HAP-1 (cell line): ENCODE data around the gene SOCS3.
A peak's percentile ranks its signal among the peaks of the same experiment; 100 is the strongest.
"Not testable (repeated sequence)": the region's sequence is repeated elsewhere in the genome, so short reads cannot be mapped to it uniquely, and the experiment has no call there.

ENCODE experiments used
- DNase-seq, 2 experiments: peaks; one replicate each; pipeline ENCODE4 v3.0.0-alpha.2; 2016 to 2020; ENCODE audit warnings: low spot score in 2 of 2
- H3K27me3 ChIP-seq: fragments of 250-450 bp; sonication (Bioruptor Pico); 2 replicates; pipeline ENCODE4 v1.5.1; 2020; ENCODE audit warnings: low read depth, mild to moderate bottlenecking, moderate library complexity
- H3K36me3 ChIP-seq: fragments of 250-450 bp; sonication (Bioruptor Pico); replicated peaks from 2 replicates; pipeline ENCODE4 v1.5.1; 2020; ENCODE audit warnings: mild to moderate bottlenecking
- H3K4me1 ChIP-seq: fragments of 250-450 bp; sonication (Bioruptor Pico); 2 replicates; pipeline ENCODE4 v1.5.1; 2020; ENCODE audit warnings: mild to moderate bottlenecking
- H3K4me3 ChIP-seq: fragments of 250-450 bp; sonication (Bioruptor Pico); 2 replicates; pipeline ENCODE4 v1.5.1; 2020; ENCODE audit warnings: mild to moderate bottlenecking, moderate library complexity
- H3K9me3 ChIP-seq: fragments of 250-450 bp; sonication (Bioruptor Pico); 2 replicates; pipeline ENCODE4 v1.5.1; 2020; ENCODE audit warnings: mild to moderate bottlenecking, moderate library complexity
- in situ Hi-C: fragments of 300-500 bp; cut with MboI; formaldehyde crosslinking; loops from 3 replicates; pipeline ENCODE4 v1.14.3; 2020; ENCODE audit warnings: low sequenced_read_pairs, inconsistent platforms, mixed read lengths

Gene SOCS3

DNA sequence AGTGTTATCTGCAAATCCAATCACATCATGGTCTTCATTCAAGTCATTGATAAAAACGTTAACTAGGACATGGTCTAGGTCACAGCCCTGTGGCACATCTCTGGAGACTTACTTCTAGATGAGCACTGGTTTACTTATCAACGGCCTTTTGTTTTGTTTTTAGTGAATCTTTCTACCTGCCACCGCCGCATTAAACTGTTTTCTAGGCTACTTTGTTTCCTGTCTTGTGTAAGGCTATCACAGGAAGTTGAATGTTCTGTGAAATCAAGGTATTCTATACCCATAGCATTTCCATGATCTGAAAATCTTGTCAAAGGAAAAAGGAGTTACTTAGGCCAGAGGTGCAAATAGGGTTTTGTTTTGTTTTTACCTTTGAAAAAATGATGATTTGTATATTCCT is 26.9 kb downstream of the SOCS3 start:
- Histone ChIP-seq H3K4me1 (no peaks in the 10 kb centered on the region), H3K36me3 (no peaks in the 10 kb centered on the region), H3K27me3 (no peaks in the 10 kb centered on the region), H3K4me3 (no peak overlapping the region), H3K9me3 (no peaks in the 10 kb centered on the region)
- DNase-seq, result no peak
- in situ Hi-C loops, result no loop called here

DNA sequence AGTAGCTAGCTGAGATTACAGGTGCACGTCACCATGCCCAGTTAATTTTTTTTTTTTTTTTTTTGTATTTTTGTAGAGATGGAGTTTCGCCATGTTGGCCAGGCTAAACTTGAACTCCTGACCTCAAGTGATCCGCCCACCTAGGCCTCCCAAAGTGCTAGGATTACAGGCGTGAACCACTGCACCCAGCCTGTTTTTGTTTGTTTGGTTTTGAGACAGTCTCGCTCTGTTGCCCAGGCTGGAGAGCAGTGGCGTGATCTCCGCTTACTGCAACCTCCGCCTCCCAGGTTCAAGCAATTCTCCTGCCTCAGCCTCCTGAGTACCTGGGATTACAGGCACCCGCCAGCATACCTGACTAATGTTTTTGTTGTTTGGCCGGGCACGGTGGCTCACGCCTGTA is 28.5 kb downstream of the SOCS3 start:
- H3K9me3 ChIP-seq, in situ Hi-C loops, H3K27me3 ChIP-seq, H3K4me3 ChIP-seq, H3K4me1 ChIP-seq, H3K36me3 ChIP-seq, DNase-seq: not testable (repeated sequence)

DNA sequence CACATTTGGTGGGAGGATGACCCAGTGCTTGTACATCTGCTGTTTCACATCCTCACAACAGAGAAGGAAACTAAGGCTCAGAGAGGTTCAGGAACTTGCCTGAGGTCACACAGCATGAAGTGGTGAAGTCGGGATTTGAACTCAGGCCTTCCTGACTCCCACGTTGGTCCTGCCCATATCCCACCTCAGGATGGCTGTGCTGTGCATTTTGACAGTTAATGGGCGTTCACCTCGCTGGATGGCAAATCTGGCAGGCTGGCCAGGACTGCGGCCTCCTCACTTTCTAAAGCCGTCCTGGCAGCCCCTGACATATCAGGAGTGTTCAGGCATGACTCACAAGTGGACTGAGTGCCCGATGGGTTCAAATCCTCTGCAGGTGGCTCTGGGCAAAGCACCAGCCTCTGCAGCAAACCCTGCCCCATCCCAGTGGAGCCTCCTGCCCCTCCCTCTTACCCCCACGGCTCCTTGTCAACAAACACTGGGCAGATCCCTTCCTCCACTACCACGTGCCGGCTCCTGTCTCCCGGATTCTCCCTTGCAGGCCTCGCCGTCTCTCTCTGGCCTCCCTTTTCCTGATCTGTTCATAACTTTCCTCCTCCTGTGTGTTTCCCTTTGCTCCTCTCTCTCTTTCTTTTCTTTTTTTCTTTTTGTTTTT is 29.2 kb downstream of the SOCS3 start:
- Histone ChIP-seq H3K27me3 (no peaks in the 10 kb centered on the region), H3K4me3 (no peak overlapping the region), H3K4me1 (no peaks in the 10 kb centered on the region), H3K9me3 (no peaks in the 10 kb centered on the region), H3K36me3 (no peaks in the 10 kb centered on the region)
- DNase-seq, result no peak
- in situ Hi-C loops, result no loop called here

DNA sequence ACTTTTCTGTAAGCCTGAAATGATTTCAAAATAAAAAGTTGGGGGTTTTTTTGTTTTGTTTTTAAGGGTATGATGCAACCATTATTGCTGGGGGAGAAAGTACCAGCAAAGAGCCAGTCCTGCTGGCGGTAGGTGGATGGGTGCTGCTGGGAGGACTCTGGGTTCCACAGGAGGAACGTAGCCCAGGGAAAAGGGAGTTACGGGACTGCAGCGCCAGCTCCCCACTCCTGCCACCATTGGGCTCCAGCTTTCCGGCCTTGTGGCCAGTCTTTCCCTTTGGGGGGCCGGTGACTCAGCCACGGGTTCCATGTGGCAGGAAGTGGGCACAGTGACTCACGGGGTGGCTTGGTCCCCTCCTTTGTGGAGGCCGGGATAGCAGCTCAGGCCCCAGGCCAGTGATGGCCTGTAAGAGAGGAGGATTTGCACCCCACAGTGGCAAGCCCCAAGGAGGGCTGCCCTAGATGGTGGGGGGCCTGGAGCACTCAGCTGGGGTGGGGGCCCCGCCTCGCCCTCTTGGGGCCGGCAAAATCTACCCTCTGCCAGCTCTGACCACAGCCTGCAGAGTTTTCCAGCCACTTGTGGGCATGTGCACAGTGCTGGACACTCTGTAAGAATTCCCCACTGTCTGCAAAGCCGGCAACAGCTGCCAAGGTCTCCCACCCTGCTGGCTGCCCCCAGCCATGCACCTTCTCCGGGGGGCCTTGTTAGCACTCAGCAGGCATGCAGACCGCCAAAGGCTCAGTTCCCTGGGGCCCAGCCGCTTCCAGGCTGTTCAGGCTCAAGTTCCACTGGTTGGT is 30.4 kb downstream of the SOCS3 start:
- no peak for DNase-seq
- Histone ChIP-seq H3K4me1 (no peaks in the 10 kb centered on the region), H3K36me3 (no peaks in the 10 kb centered on the region), H3K27me3 (no peaks in the 10 kb centered on the region), H3K4me3 (no peak overlapping the region), H3K9me3 (no peaks in the 10 kb centered on the region)
- in situ Hi-C loops, result no loop called here

DNA sequence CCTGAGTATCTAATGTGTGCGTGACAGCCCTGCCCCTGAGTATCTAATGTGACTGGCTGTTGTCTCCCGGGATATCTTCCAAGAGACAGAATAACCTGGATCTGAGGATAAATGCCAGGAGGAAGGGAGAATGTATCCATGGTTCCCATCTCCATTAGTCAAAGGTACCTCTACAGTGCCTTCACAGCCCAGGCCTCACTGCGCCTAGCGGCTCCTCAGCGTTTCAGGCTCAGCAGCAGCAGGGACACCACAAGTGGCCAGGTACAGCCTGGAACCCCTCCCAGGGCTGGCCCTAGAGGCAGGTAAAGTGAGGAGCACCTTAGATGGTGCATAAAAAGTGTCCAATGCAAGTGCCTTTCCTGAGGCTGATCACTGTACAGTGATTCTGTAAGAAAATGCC is 32.0 kb downstream of the SOCS3 start:
- Histone ChIP-seq H3K9me3 (no peaks in the 10 kb centered on the region), H3K27me3 (no peaks in the 10 kb centered on the region), H3K4me3 (no peak overlapping the region), H3K4me1 (no peaks in the 10 kb centered on the region), H3K36me3 (no peaks in the 10 kb centered on the region)
- in situ Hi-C loops, result no loop called here
- no peak for DNase-seq

DNA sequence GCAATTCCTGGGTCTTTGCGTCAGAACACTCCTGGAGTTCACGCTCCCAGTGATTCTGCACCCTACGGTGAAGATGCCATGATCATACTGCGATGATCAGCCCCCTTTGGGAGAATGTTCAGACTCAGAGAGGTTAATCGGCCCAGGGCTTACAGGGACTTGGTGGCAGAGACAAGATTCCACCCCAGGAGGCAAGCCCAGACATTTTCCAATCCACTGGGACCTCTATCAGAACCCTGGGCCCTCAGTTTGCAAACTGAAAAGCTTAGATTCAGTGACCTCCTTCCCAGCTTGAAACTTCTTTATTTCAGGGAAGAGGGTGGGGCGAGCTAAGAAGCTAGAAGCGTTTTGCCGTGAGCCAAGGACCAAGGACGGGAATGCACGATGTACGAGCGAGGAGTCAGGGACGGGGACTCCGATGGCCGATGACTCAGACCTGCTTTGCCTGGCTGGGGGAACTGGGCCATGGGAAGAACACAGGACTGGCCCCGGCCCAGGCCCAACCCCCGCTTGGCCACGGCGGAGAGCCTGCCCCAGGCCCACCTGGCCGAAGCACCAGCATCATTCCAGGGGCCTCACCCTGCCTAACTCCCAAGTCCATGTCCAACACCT is 34.7 kb downstream of the SOCS3 start:
- no peaks in the 10 kb centered on the region for H3K4me1 ChIP-seq
- H3K4me3 ChIP-seq, result no peak overlapping the region
- H3K27me3 ChIP-seq, result no peaks in the 10 kb centered on the region
- in situ Hi-C loops, result no loop called here
- H3K9me3 ChIP-seq, result no peaks in the 10 kb centered on the region
- H3K36me3 ChIP-seq, result no peaks in the 10 kb centered on the region
- DNase-seq, result no peak

DNA sequence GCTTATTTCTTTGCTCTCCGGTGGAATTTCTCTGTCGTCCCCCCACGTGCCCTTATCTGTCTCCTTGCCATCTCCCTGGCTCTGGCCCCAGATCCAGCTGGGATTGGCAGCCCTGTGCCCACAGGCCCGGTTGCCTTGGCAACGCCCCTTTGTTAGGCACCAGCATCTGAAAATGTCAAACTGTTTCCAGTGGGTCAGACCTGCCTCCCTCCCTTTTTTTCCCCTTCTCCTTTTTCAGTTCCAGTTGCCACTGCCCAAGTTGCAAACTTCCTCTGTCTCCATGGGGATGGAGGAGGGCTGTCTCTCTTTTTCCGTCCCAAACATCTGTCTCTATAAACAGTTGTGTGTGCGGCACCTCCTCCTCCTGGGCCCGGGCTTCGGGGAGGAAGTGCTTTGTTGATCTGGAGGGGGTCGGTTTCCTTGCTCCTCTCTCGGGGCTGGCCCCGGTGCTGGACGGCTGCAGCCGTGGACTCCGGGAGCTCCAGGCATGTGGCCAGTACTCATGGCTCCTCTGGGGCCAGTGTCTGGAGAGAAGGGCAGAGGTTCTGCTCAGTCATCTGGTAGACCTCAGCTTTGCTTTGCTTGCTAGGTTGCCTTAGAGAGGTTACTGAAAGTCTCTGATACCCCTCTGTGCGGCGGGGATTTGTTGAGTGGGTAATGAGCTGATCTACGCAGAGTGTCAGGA is 35.3 kb downstream of the SOCS3 start:
- peak in 1 of 2 experiments; percentile 31 for DNase-seq
- H3K27me3 ChIP-seq, result no peaks in the 10 kb centered on the region

DNA sequence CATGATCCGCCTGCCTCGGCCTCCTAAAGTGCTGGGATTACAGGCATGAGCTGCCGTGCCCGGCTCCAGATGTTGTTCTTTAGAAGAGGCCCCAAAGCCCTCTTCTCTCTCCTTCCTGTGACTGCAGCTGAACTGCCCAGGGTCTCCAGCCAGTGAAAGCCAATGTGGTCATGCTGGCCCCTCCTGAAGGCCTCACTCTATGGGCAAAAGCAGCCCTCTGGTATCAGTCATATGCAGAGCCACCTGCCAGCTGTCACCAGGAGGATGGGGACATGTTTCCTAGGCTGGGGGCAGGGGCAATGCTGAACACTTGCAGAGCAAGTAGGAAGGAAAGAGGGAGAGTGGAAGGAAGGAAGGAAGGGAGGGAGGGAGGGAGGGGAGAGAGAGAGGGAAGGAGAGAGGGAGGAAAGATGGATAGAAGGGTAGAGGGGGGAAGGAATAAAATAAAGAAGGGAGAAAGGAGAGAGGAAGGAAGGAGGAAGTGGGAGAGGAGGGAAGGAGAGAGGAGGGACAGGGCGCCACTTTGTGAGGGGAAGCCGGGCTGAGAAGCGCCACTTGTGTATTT is 36.0 kb downstream of the SOCS3 start:
- Histone ChIP-seq H3K4me1 (no peaks in the 10 kb centered on the region), H3K9me3 (no peaks in the 10 kb centered on the region), H3K27me3 (no peaks in the 10 kb centered on the region), H3K36me3 (no peaks in the 10 kb centered on the region), H3K4me3 (no peak overlapping the region)
- in situ Hi-C loops, result no loop called here
- DNase-seq, result no peak

More for the DNA sequence above, 35.3 kb downstream of the SOCS3 start:
- H3K36me3 ChIP-seq, result no peaks in the 10 kb centered on the region
- no peaks in the 10 kb centered on the region for H3K9me3 ChIP-seq
- H3K4me3 ChIP-seq, result no peak overlapping the region
- in situ Hi-C loops, result no loop called here
- no peaks in the 10 kb centered on the region for H3K4me1 ChIP-seq

DNA sequence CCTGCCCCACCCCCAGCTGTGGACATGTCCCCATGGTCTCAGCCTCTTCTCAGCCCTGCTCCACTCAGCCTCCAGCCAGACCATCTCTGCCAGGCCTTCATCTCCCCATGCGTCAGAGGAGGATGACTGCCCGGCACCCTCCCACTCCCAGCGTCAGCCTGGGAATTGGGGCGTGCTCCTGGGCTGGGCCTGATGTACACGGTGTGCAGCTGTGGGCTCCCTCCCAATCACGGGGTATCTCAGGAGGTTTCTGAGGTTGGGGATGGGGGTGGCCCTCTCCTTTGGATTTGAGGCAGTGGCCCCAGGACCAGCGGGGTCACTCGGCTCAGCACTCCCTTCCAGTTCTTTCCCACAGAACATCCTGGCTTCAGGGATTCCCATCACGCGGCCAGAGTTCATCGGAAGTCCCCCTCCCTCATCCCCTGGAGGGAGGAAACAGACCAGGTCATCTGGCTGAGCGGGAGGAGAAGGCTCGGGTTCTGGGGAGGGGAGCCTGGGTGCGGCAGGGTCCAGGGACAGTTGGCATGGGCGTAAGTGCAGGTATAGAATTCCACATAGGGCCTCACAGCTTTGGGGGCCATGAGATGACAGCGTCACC is 36.9 kb downstream of the SOCS3 start:
- DNase-seq, result no peak
- in situ Hi-C loops, result no loop called here
- H3K27me3 ChIP-seq, result no peaks in the 10 kb centered on the region
- no peaks in the 10 kb centered on the region for H3K9me3 ChIP-seq
- no peaks in the 10 kb centered on the region for H3K36me3 ChIP-seq
- H3K4me1 ChIP-seq, result no peaks in the 10 kb centered on the region
- H3K4me3 ChIP-seq, result no peak overlapping the region

DNA sequence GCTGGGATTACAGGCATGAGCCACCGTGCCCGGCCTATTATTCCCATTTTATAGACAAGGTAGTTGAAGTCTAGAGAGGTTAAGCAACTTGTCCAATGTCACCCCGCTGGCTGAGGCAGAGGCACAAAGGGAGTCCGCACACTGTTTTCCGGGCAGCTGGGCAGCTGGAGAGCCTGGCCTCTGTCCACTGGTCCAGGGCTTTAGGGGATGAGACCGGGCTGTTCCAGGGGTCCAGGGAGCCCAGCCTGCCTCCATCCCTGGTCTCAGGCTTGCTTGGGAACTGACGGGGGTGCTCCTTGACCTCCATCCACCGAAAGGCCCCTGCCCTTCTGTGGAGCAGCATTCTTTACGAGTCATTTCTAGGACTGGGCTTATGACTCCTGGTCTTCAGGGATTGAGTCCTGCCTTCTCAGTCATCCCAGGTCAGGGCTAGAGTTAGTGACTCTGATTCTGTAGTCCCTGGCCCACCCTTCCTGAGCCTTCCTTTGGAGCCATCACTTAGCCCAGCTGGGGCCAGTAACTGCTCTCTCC is 37.5 kb downstream of the SOCS3 start:
- Histone ChIP-seq H3K36me3 (no peaks in the 10 kb centered on the region), H3K27me3 (no peaks in the 10 kb centered on the region), H3K4me3 (no peak overlapping the region), H3K4me1 (peaks cover 2% of the 10 kb centered on the region; the same call in 1 of the 2 replicates), H3K9me3 (no peaks in the 10 kb centered on the region)
- no peak for DNase-seq
- in situ Hi-C loops, result no loop called here

DNA sequence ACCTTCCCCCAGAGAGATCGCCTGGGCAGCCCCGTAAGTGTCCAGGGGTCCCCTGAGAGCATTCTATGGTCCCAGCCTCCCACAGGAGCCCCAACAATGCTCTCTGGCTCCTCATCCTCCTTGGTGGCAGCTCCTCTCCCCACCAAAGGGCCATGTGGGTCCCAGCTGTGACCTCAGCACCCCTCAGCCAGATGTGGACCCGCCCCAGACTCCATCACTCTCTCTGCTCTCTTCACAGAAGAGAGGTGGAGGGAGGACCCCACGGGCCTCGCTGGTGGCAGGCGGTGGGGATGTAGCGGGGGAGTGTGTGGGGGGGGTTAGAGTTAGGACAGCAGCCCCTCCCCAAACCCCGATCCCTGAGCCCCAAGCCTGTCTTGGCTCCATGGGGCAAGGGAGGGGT is 41.0 kb downstream of the SOCS3 start:
- in situ Hi-C loops, result no loop called here
- Histone ChIP-seq H3K4me1 (peaks cover 10% of the 10 kb centered on the region; the same call in 1 of the 2 replicates), H3K36me3 (no peaks in the 10 kb centered on the region), H3K4me3 (no peak overlapping the region), H3K9me3 (no peaks in the 10 kb centered on the region), H3K27me3 (no peaks in the 10 kb centered on the region)
- DNase-seq, result no peak

DNA sequence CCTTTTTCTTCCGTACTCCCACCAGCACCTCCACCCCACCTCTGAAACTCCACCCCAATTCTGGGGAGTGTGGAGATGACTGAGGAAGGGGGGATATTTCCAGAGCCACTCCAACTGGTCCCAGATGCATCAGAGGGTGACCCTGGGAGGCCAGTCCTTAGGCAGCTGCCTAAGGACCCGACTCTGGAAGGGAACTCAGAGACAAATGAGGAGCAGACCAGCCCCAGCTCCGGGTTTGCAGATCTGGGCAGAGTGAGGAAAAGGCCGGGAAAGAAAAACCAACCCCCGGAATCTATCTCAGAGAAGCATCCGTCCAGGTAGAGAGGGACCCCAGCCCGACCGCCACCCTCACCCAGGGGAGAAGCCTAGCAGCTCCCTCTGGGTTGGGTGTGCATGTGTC is 41.5 kb downstream of the SOCS3 start:
- Histone ChIP-seq H3K9me3 (no peaks in the 10 kb centered on the region), H3K27me3 (no peaks in the 10 kb centered on the region), H3K4me1 (peaks cover 13% of the 10 kb centered on the region; the same call in 1 of the 2 replicates), H3K4me3 (no peak overlapping the region), H3K36me3 (no peaks in the 10 kb centered on the region)
- in situ Hi-C loops, result no loop called here
- DNase-seq, result no peak

DNA sequence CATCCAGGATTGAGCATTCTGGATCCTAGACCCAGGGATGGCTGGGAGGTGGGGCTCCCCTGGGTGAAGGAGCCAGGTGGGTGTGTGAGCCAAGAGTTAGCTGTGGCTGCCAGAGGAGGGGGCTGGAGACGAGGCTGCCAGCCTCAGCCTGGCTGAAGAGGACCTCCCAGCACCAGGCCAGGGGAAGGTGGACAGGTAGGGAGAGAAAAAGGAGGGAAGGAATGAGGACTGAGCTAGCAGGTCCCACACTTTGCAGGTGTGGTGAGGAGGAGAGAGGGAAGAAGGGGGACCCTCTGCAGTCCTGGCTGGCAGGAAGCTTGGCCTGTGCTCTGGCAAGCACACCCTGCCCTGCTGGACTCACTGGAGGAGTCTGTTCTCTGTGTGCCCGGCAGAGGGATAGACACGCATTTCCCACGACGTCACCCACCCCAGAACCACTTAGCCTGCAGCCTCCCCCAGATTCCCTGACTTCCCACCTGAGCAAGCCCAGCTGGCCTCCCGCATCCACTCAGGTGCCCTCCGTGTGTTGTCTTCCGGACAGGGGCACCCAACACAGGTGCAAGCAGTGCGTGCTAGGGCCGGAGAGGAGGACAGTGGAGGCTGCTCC is 42.0 kb downstream of the SOCS3 start:
- H3K4me1 ChIP-seq, result peaks cover 13% of the 10 kb centered on the region; the same call in 1 of the 2 replicates
- no peak overlapping the region for H3K4me3 ChIP-seq
- no peak for DNase-seq
- no peaks in the 10 kb centered on the region for H3K27me3 ChIP-seq
- H3K36me3 ChIP-seq, result no peaks in the 10 kb centered on the region
- H3K9me3 ChIP-seq, result no peaks in the 10 kb centered on the region
- in situ Hi-C loops, result no loop called here
